Effector memory CD8-positive, alpha-beta T cell (primary cell): ENCODE data around the gene BSPRY.
"Not testable (repeated sequence)": the region's sequence is repeated elsewhere in the genome, so short reads cannot be mapped to it uniquely, and the experiment has no call there.

ENCODE experiments used
- ATAC-seq: fragments of 150-1000 bp; cut with Tn5 transposase; replicated peaks from 2 replicates; pipeline ENCODE4 v1.10.0; 2021; ENCODE audit warnings: mild to moderate bottlenecking, moderate library complexity
- DNase-seq, 3 experiments: peaks; one replicate each; pipeline ENCODE4 v3.0.0; 2021
- H3K27ac Mint-ChIP-seq, 2 donors: one replicate each; pipeline ENCODE4 v1.8.0; 2022; ENCODE audit warnings: mild to moderate bottlenecking in 2 of 2, mixed read lengths in 2 of 2, moderate library complexity in 2 of 2
- H3K27me3 Mint-ChIP-seq, 2 donors: one replicate each; pipeline ENCODE4 v1.8.0; 2022; ENCODE audit warnings: mixed read lengths in 2 of 2
- H3K36me3 Mint-ChIP-seq: one replicate; pipeline ENCODE4 v1.8.0; 2022; ENCODE audit warnings: mild to moderate bottlenecking, moderate library complexity, mixed read lengths; ENCODE audit not compliant: insufficient read depth
- H3K4me1 Mint-ChIP-seq, 2 donors: one replicate each; pipeline ENCODE4 v1.8.0; 2022; ENCODE audit warnings: low read depth in 2 of 2, mixed read lengths in 2 of 2
- H3K4me3 Mint-ChIP-seq, 2 donors: one replicate each; pipeline ENCODE4 v1.8.0; 2022; ENCODE audit warnings: mild to moderate bottlenecking in 2 of 2, mixed read lengths in 2 of 2, moderate library complexity in 2 of 2
- H3K9me3 Mint-ChIP-seq, 2 donors: one replicate each; pipeline ENCODE4 v1.8.0; 2022; ENCODE audit warnings: mixed read lengths in 2 of 2

BSPRY gene

DNA sequence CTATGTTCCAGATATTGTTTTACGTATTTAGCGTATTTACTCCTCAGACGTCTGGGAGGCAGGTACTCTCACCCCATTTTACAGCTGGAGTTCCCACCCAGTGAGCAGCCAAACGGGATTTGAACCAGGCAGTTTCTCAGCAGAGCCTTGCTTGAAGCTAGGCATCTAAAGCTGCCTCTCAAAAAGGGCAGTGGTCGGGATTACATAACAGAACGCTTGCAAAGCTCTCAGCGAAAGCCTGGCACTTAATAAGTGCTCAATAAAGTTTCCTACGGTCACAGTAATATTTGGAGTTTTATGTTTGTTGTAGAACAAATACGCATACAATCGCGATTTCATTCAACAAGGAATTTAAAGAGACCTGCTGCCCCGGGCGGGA, 286 bp upstream of the BSPRY start:
- Mint-ChIP-seq H3K36me3 (no peaks in the 10 kb centered on the region), H3K4me3 (peak overlapping the region; percentile 66 to 76), H3K27me3 (peaks cover 19 to 42% of the 10 kb centered on the region in 2 donors), H3K9me3 (no peaks in the 10 kb centered on the region), H3K4me1 (peaks cover 17 to 18% of the 10 kb centered on the region in 2 donors), H3K27ac (no peak overlapping the region)
- DNase-seq = no peak
- no peak for ATAC-seq

DNA sequence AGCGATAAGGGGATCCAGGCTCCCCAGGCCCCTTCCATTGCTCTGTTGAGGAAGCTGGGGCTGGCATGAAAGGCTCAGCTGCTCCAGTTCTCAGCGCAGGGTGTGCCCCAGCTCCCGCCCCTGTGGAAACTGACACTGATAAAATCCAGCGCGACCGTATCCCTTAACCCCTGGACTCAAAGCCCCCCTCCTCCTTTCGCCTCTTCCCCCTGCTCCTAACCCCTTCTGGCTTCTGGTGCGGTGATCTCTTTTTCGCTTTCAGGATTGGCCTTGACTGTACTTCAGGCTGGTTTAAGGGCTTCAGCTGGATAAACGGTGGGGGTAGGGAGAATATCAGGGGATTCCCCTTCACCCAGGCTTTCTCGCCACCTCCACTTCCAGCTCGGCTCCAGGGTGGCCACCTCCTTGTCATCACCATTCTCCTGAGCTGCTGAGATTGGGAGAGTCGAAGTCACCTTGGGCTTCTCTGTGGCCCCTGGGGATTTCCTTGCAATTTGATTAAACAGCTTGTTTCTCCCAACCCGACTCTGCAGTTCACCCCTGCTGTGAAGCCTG, 843 bp downstream of the BSPRY start:
- H3K4me3 Mint-ChIP-seq = peak overlapping the region; percentile 72 to 77
- H3K36me3 Mint-ChIP-seq = no peaks in the 10 kb centered on the region
- no peaks in the 10 kb centered on the region for H3K9me3 Mint-ChIP-seq
- H3K27ac Mint-ChIP-seq = peak overlapping the region in 1 of 2 donors; percentile 59
- peaks cover 19 to 45% of the 10 kb centered on the region in 2 donors for H3K27me3 Mint-ChIP-seq
- no peak for ATAC-seq
- no peak for DNase-seq
- peaks cover 17 to 18% of the 10 kb centered on the region in 2 donors for H3K4me1 Mint-ChIP-seq

GRCh38 chr9:113350937-113351336, 1.6 kb downstream of the BSPRY start:
- H3K4me1 Mint-ChIP-seq = peaks cover 17 to 18% of the 10 kb centered on the region in 2 donors
- no peaks in the 10 kb centered on the region for H3K36me3 Mint-ChIP-seq
- peak overlapping the region in 1 of 2 donors; percentile 9 for H3K27ac Mint-ChIP-seq

GRCh38 chr9:113352006-113352405, 2.7 kb downstream of the BSPRY start:
- no peak for DNase-seq
- Mint-ChIP-seq H3K4me1 (peaks cover 17 to 18% of the 10 kb centered on the region in 2 donors), H3K36me3 (no peaks in the 10 kb centered on the region), H3K27me3 (peaks cover 19 to 63% of the 10 kb centered on the region in 2 donors), H3K27ac (no peak overlapping the region), H3K4me3 (no peak overlapping the region), H3K9me3 (no peaks in the 10 kb centered on the region)
- no peak for ATAC-seq

More at GRCh38 chr9:113350937-113351336, 1.6 kb downstream of the BSPRY start:
- Mint-ChIP-seq H3K4me3 (peak overlapping the region; percentile 72 to 77), H3K9me3 (no peaks in the 10 kb centered on the region), H3K27me3 (peaks cover 19 to 52% of the 10 kb centered on the region in 2 donors)
- ATAC-seq = peak; percentile 26
- no peak for DNase-seq

DNA sequence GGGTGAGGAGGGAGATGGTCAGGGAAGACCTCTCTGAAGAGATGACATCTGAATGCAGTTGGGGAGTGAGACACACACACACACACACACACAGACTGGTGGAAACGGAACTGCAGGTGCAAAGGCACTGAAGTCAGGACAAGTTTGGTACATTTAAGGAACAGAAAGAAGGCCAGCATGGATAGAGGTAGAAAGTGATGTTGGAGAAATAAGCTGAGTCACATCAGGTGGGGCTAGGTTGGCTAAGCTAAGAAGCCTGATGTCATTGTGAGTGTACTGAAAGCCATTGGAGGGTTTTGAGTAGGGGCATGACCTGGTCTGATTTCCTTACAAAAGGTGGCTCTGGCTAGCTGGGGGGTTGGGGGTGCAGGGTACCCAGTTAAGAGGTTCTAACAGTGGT, 3.1 kb downstream of the BSPRY start:
- Mint-ChIP-seq H3K4me3 (no peak overlapping the region), H3K9me3 (no peaks in the 10 kb centered on the region), H3K27me3 (peaks cover 19 to 64% of the 10 kb centered on the region in 2 donors), H3K27ac (no peak overlapping the region), H3K36me3 (no peaks in the 10 kb centered on the region), H3K4me1 (peaks cover 17 to 18% of the 10 kb centered on the region in 2 donors)
- DNase-seq (no peak), ATAC-seq (no peak)

GRCh38 chr9:113355040-113355596, 5.8 kb downstream of the BSPRY start:
- no peak overlapping the region for H3K27ac Mint-ChIP-seq
- no peak for ATAC-seq

GRCh38 chr9:113356686-113357292, 7.4 kb downstream of the BSPRY start:
- no peak overlapping the region for H3K27ac Mint-ChIP-seq
- H3K9me3 Mint-ChIP-seq = no peaks in the 10 kb centered on the region
- H3K36me3 Mint-ChIP-seq = no peaks in the 10 kb centered on the region
- peaks cover 11 to 44% of the 10 kb centered on the region in 2 donors for H3K27me3 Mint-ChIP-seq
- ATAC-seq (no peak), DNase-seq (no peak)
- H3K4me3 Mint-ChIP-seq = no peak overlapping the region
- no peaks in the 10 kb centered on the region for H3K4me1 Mint-ChIP-seq

More at GRCh38 chr9:113355040-113355596, 5.8 kb downstream of the BSPRY start:
- H3K4me1 Mint-ChIP-seq = peaks cover 12 to 13% of the 10 kb centered on the region in 2 donors
- DNase-seq = no peak
- no peaks in the 10 kb centered on the region for H3K9me3 Mint-ChIP-seq
- peaks cover 18 to 61% of the 10 kb centered on the region in 2 donors for H3K27me3 Mint-ChIP-seq
- H3K36me3 Mint-ChIP-seq = no peaks in the 10 kb centered on the region
- H3K4me3 Mint-ChIP-seq = no peak overlapping the region

GRCh38 chr9:113359385-113359784, 10.0 kb downstream of the BSPRY start:
- Mint-ChIP-seq H3K4me1 (no peaks in the 10 kb centered on the region), H3K27me3 (peaks cover 0 to 19% of the 10 kb centered on the region in 2 donors), H3K4me3 (no peak overlapping the region), H3K36me3 (no peaks in the 10 kb centered on the region), H3K9me3 (no peaks in the 10 kb centered on the region), H3K27ac (no peak overlapping the region)
- ATAC-seq = no peak
- DNase-seq = no peak

- H3K4me1 Mint-ChIP-seq = no peaks in the 10 kb centered on the region
- H3K36me3 Mint-ChIP-seq = no peaks in the 10 kb centered on the region
- ATAC-seq = no peak
- H3K4me3 Mint-ChIP-seq = no peak overlapping the region
- no peak for DNase-seq
- no peaks in the 10 kb centered on the region for H3K9me3 Mint-ChIP-seq
- H3K27ac Mint-ChIP-seq = no peak overlapping the region
- H3K27me3 Mint-ChIP-seq = peaks cover 0 to 18% of the 10 kb centered on the region in 2 donors
Observed at GRCh38 chr9:113360242-113360842, 11.0 kb downstream of the BSPRY start.

DNA sequence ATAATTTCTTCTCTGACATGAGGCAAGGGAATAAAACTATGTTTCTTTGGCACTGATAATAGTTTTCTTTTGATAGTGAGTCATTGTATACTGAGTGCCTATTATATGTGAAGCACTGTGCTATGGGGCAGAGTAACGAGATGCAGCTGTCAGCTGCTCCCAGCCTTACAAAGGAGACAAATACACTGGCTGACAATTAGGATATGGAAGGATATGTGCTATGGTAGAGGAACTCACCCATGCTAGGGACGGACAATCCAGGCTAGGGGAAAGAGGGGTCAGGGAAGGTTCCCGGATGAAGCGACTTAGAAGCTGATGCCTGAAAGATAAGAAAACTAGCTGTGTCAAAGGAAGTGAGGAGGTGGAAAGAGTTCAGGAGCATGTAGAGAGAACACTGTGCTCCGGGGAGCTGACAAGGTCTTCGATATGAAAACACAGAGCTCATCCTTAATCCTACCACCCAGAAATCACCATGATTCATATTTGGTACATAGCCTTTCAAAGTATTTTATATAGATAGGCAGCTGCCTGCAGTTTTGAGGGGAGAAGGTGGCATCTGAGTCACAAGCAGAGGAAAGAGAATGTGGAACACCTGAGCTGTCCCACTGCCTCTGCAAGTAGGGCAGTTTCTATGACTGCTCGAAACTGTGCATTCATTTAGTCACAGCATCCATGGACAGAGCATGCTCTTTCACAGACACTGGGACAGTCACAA, 12.1 kb downstream of the BSPRY start:
- Mint-ChIP-seq H3K36me3 (no peaks in the 10 kb centered on the region), H3K9me3 (no peaks in the 10 kb centered on the region), H3K4me1 (no peaks in the 10 kb centered on the region), H3K27me3 (peaks cover 0 to 7% of the 10 kb centered on the region in 2 donors), H3K27ac (no peak overlapping the region), H3K4me3 (no peak overlapping the region)
- DNase-seq = no peak
- ATAC-seq = no peak

DNA sequence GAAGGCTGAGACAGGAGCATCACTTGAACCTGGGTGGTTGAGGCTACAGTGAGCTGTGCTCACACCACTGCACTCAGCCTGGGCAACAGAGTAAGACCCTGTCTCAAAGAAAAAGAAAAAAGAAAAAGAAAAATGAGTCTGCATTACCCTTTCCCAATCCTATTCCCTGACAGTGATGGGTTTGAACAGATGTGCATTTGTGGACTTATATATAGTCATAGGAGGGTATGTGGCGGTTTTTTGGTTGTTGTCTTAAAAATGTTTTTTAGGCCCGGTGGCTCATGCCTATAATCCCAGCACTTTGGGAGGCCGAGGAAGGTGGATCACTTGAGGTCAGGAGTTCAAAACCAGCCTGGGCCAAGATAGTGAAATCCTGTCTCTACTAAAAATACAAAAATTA, 14.0 kb downstream of the BSPRY start:
- Mint-ChIP-seq H3K27me3 (no peaks in the 10 kb centered on the region), H3K36me3 (no peaks in the 10 kb centered on the region)
- ATAC-seq = no peak

DNA sequence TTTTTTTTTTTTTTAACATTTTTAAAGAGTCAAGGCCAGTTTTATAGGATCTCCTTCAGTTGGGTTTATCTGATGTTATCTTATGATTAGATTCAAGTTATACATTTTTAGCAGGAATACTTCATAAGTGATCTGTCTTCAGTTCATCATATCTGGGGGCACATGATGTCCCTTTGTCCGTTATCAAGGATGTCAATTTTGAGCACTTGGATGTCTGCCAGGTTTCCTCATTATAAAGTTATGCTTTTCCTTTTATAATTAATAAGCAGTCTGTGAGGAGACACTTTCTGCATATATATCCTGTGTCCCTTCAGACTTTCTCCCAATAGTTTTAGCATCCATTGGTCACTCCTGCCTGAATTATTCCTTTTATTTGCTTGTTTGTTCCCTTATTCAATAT, 15.6 kb downstream of the BSPRY start:
- Mint-ChIP-seq H3K27me3 (no peaks in the 10 kb centered on the region), H3K9me3 (no peaks in the 10 kb centered on the region), H3K4me3 (no peak overlapping the region), H3K36me3 (no peaks in the 10 kb centered on the region), H3K27ac (no peak overlapping the region), H3K4me1 (no peaks in the 10 kb centered on the region)
- ATAC-seq = no peak
- no peak for DNase-seq

More for the DNA sequence above, 14.0 kb downstream of the BSPRY start:
- no peak for DNase-seq
- H3K4me3 Mint-ChIP-seq = no peak overlapping the region
- H3K9me3 Mint-ChIP-seq = no peaks in the 10 kb centered on the region
- H3K4me1 Mint-ChIP-seq = no peaks in the 10 kb centered on the region
- H3K27ac Mint-ChIP-seq = no peak overlapping the region

- not testable (repeated sequence) for H3K27me3 Mint-ChIP-seq, H3K9me3 Mint-ChIP-seq, H3K36me3 Mint-ChIP-seq, ATAC-seq, H3K4me1 Mint-ChIP-seq, H3K4me3 Mint-ChIP-seq, DNase-seq, H3K27ac Mint-ChIP-seq
Observed at GRCh38 chr9:113365652-113366051, 16.3 kb downstream of the BSPRY start.
